Measurements from ENCODE around the gene ARID3A.

- TF ChIP-seq, protein P1, sequence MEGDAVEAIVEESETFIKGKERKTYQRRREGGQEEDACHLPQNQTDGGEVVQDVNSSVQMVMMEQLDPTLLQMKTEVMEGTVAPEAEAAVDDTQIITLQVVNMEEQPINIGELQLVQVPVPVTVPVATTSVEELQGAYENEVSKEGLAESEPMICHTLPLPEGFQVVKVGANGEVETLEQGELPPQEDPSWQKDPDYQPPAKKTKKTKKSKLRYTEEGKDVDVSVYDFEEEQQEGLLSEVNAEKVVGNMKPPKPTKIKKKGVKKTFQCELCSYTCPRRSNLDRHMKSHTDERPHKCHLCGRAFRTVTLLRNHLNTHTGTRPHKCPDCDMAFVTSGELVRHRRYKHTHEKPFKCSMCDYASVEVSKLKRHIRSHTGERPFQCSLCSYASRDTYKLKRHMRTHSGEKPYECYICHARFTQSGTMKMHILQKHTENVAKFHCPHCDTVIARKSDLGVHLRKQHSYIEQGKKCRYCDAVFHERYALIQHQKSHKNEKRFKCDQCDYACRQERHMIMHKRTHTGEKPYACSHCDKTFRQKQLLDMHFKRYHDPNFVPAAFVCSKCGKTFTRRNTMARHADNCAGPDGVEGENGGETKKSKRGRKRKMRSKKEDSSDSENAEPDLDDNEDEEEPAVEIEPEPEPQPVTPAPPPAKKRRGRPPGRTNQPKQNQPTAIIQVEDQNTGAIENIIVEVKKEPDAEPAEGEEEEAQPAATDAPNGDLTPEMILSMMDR (IDR thresholded peaks at IDR 0.05; ENCODE audit: control extremely low read depth in 1 of 3, insufficient read depth in 1 of 3, low read depth in 1 of 3, low read length in 3 of 3), result no peak
- TF ChIP-seq TAF7 (optimal IDR thresholded peaks at IDR 0.05; ENCODE audit: borderline replicate concordance, low read depth, low read length) (no peak), YY1 (IDR thresholded peaks at IDR 0.05; ENCODE audit: low read depth, low read length) (no peak), POLR2A (IDR thresholded peaks at IDR 0.05; ENCODE audit: control extremely low read depth in 1 of 2, low read depth in 2 of 2, low read length in 2 of 2) (no peak), NRF1 (IDR thresholded peaks at IDR 0.05; ENCODE audit: low read depth, low read length) (no peak), EZH2 (IDR thresholded peaks at IDR 0.05; ENCODE audit: low read depth, low read length, severe bottlenecking) (no peak)
- TF ChIP-seq, protein P2, sequence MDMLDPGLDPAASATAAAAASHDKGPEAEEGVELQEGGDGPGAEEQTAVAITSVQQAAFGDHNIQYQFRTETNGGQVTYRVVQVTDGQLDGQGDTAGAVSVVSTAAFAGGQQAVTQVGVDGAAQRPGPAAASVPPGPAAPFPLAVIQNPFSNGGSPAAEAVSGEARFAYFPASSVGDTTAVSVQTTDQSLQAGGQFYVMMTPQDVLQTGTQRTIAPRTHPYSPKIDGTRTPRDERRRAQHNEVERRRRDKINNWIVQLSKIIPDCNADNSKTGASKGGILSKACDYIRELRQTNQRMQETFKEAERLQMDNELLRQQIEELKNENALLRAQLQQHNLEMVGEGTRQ (IDR thresholded peaks at IDR 0.05; ENCODE audit: low read length), result no peak
Measured at GRCh38 chr19:966485-967088, 40.8 kb downstream of the ARID3A start.
